ENCODE data around the gene KCNQ1.

DNA sequence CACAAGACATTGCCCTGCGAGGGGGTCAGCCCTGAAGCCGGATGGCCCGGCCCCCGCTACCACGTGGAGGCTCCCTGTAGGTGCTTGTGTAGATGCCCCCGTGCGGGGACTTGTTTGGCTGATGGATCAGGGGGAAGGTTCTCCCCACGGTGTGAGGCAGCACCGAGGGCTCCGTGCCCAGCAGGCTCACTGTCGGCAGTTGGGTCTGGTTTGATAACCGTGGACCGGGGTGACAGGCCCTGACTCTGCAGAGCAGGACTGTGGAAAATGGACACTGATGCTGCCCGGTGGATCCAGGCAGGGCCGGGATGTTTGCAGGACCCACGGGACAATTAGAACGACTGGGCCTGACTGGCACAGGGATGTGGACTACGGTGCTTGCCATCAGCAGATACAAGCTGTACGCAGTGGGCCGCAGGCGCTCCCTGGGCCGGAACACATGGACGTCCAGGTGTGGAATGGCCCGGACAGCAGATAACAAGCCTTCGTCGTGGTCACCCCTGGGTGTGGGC lies 19.0 kb downstream of the KCNQ1 start:
- TF ChIP-seq, protein P1, sequence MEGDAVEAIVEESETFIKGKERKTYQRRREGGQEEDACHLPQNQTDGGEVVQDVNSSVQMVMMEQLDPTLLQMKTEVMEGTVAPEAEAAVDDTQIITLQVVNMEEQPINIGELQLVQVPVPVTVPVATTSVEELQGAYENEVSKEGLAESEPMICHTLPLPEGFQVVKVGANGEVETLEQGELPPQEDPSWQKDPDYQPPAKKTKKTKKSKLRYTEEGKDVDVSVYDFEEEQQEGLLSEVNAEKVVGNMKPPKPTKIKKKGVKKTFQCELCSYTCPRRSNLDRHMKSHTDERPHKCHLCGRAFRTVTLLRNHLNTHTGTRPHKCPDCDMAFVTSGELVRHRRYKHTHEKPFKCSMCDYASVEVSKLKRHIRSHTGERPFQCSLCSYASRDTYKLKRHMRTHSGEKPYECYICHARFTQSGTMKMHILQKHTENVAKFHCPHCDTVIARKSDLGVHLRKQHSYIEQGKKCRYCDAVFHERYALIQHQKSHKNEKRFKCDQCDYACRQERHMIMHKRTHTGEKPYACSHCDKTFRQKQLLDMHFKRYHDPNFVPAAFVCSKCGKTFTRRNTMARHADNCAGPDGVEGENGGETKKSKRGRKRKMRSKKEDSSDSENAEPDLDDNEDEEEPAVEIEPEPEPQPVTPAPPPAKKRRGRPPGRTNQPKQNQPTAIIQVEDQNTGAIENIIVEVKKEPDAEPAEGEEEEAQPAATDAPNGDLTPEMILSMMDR (IDR thresholded peaks at IDR 0.05): no peak
- TF ChIP-seq POLR2A (IDR thresholded peaks at IDR 0.05): no peak
- no peak for TF ChIP-seq EP300 (IDR thresholded peaks at IDR 0.05)

Measured in gastroesophageal sphincter (tissue), 3 donors.